MG63 (cell line): Measurements from ENCODE around the gene LY9. TPM values are rescaled to one million over a fixed set of nuclear protein-coding genes. Genes with fewer than 3 reads are reported as not detected.
"Not testable (repeated sequence)": the region's sequence is repeated elsewhere in the genome, so short reads cannot be mapped to it uniquely, and the experiment has no call there.

Source experiments
- DNase-seq: peaks from one replicate; pipeline ENCODE4 v3.0.0-alpha.2; 2020
- H3K27me3 ChIP-seq: fragments of 250-450 bp; sonication (Bioruptor Pico); 2 replicates; pipeline ENCODE4 v1.5.1; 2020; ENCODE audit warnings: mild to moderate bottlenecking, moderate library complexity
- H3K36me3 ChIP-seq: fragments of 250-450 bp; sonication (Bioruptor Pico); 2 replicates; pipeline ENCODE4 v1.5.1; 2020; ENCODE audit warnings: mild to moderate bottlenecking, moderate library complexity
- H3K4me3 ChIP-seq: fragments of 250-450 bp; sonication (Bioruptor Pico); 2 replicates; pipeline ENCODE4 v1.5.1; 2020; ENCODE audit warnings: mild to moderate bottlenecking, moderate library complexity
- H3K9me3 ChIP-seq: fragments of 250-450 bp; sonication (Bioruptor Pico); 2 replicates; pipeline ENCODE4 v1.5.1; 2020; ENCODE audit warnings: mild to moderate bottlenecking, moderate library complexity
- total RNA-seq: library from RNA; depleted of rRNA; stranded (reverse); fragments of >200 nt; shearing (Covaris generic); gene quantifications from 2 replicates; pipeline ENCODE4 v1.2.3, GENCODE V29; 2014; ENCODE audit warnings: low replicate concordance; rRNA removed

Gene LY9
- total RNA-seq, 1 experiment from 2014 or later: not detected

DNA sequence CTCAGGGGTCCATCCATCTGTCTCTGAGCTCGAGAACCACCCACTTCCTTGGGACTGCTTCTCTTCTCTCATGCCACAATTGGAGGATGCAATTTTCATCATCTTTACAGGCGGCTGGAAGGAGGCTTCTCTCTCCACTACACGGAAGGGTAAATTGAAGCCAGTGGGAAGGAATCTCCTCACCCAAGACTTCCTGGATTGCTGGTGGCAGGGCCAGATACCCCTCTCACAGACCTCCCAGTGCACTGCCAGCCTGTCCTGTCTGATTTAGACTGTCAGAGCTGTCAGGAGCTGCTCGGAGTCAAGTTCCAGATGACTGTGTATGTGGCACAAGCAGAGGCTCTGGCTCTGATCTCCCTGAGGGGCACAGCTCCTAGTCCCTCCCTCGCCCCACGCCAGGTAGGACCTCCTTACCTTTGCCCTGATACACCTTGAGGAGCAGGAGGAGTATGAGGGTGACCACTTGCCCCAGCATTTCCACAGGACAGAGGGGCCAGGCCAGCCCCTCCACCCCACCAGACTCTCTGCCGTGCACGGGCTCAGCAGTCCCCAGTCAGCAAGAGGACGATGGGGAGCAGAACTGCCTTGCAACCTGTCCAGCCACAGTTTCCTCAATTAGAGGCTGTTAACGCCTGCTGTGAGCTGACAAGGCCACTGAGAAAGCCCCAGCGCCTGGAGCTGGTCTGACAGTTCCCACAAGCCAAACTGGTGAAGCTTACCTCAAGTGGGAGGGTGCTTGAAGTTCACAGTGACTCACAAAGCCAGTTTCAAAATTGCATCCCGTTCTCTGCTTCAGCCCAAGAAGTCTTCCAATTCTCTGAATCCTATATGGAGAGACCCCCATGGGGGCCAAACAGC lies 66.5 kb downstream of the LY9 start, which contains the start of gene CD244:
Gene CD244, minus strand, starts transcription at position 685 of the 858 bp plus-strand sequence. Its CDS starts 210 bp downstream, at position 475.
- H3K27me3 ChIP-seq: no peaks in the 10 kb centered on the region
- DNase-seq: no peak
- H3K36me3 ChIP-seq: no peaks in the 10 kb centered on the region
- no peak within 1 kb of the TSS for H3K4me3 ChIP-seq
- no peaks in the 10 kb centered on the region for H3K9me3 ChIP-seq

DNA sequence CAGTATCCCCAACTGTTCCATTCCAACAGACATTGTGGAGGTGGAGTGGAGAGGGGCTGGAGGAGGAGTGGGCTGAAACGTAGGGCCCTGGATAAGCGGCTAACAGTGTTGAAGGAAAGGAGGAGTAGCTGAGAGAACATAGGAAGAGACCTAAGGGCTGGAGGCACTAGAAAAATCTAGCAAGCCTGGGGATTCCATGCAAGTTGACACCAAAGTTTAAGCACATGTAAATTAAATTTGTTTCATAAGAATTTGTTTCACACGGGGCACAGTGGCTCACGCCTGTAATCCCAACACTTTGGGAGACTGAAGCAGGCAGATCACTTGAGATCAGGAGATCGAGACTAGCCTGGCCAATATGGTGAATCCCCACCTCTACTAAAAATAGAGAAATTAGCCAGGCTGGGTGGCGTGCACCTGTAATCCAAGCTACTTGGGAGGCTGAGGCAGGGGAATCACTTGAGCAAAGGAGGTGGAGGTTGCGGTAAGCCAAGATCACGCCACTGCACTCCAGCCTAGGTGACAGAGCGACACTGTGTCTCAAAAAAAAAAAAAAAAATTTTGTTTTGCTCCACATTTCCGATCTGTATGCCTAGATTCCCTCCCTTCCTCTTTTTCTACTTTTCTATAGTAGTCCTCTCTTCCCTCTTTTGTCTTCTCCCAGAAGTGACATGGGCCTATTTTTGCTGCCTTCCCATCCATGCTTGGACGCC lies 67.2 kb downstream of the LY9 start:
- no peaks in the 10 kb centered on the region for H3K9me3 ChIP-seq
- no peak for DNase-seq
- H3K4me3 ChIP-seq: no peak overlapping the region
- no peaks in the 10 kb centered on the region for H3K36me3 ChIP-seq
- H3K27me3 ChIP-seq: no peaks in the 10 kb centered on the region

DNA sequence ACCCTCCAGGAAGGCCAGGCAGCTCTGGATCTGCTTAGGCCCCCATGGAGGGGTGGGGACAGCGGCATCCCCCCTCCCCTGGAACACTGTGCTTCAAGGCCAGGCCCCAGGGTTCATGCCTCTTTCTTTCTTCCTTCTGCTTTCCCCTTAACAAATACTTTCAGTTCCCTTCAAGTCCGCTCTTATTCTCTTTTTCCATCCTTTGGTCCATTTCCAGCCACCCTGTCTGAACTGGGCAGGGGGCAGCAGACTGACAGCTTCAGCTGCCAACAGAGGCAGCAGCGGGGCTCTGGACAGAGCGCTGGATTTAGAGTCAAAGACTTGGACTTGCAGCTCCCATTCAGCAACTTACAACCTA lies 67.8 kb downstream of the LY9 start:
- H3K9me3 ChIP-seq: no peaks in the 10 kb centered on the region
- no peak overlapping the region for H3K4me3 ChIP-seq
- H3K36me3 ChIP-seq: no peaks in the 10 kb centered on the region
- no peak for DNase-seq
- H3K27me3 ChIP-seq: no peaks in the 10 kb centered on the region

- H3K4me3 ChIP-seq: no peak overlapping the region
- H3K27me3 ChIP-seq: no peaks in the 10 kb centered on the region
- DNase-seq: no peak
- H3K9me3 ChIP-seq: no peaks in the 10 kb centered on the region
- no peaks in the 10 kb centered on the region for H3K36me3 ChIP-seq
These were observed 68.2 kb downstream of the LY9 start for GRCh38 chr1:160864173-160864572.

- Histone ChIP-seq H3K36me3 (no peaks in the 10 kb centered on the region), H3K9me3 (no peaks in the 10 kb centered on the region), H3K4me3 (no peak overlapping the region), H3K27me3 (no peaks in the 10 kb centered on the region)
- no peak for DNase-seq
These were observed 69.4 kb downstream of the LY9 start for GRCh38 chr1:160865337-160865736.

- no peak for DNase-seq
- no peaks in the 10 kb centered on the region for H3K36me3 ChIP-seq
- H3K27me3 ChIP-seq: no peaks in the 10 kb centered on the region
- no peaks in the 10 kb centered on the region for H3K9me3 ChIP-seq
- no peak overlapping the region for H3K4me3 ChIP-seq
These were observed 70.2 kb downstream of the LY9 start for GRCh38 chr1:160866001-160866694.

- Histone ChIP-seq H3K4me3 (no peak overlapping the region), H3K9me3 (no peaks in the 10 kb centered on the region), H3K36me3 (no peaks in the 10 kb centered on the region), H3K27me3 (no peaks in the 10 kb centered on the region)
- DNase-seq: no peak
These were observed 70.8 kb downstream of the LY9 start for GRCh38 chr1:160866695-160867260.

- not testable (repeated sequence) for DNase-seq, H3K27me3 ChIP-seq, H3K9me3 ChIP-seq, H3K36me3 ChIP-seq, H3K4me3 ChIP-seq
These were observed 71.7 kb downstream of the LY9 start for GRCh38 chr1:160867651-160868050.

GRCh38 chr1:160868141-160868540 lies 72.2 kb downstream of the LY9 start:
- Histone ChIP-seq H3K9me3 (no peaks in the 10 kb centered on the region), H3K36me3 (no peaks in the 10 kb centered on the region), H3K27me3 (peaks cover 4% of the 10 kb centered on the region; the same call in 1 of the 2 replicates), H3K4me3 (no peak overlapping the region)
- DNase-seq: no peak

DNA sequence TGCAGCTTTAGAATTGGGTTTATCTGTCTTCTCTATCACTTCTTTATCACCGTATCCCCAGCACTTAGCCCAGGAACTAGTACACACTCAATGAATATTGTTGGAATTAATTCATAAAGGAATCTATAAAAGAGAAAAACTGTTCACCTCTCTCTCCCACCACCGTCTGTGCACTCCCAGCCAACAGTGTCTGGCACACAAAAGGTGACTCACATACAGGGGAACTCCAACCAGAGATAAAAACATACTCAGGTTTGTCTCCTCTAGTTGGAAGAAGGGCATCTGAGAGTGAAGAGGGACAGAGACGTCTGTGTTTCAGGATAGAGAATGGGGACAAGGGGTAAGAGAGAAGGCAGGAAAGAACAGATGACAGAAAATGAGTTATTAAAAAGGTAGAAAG lies 79.0 kb downstream of the LY9 start:
- no peaks in the 10 kb centered on the region for H3K36me3 ChIP-seq
- peaks cover 8% of the 10 kb centered on the region; the same call in 1 of the 2 replicates for H3K27me3 ChIP-seq
- no peaks in the 10 kb centered on the region for H3K9me3 ChIP-seq
- no peak overlapping the region for H3K4me3 ChIP-seq
- DNase-seq: no peak

- H3K9me3 ChIP-seq, H3K4me3 ChIP-seq, H3K36me3 ChIP-seq, H3K27me3 ChIP-seq, DNase-seq: not testable (repeated sequence)
These were observed 79.6 kb downstream of the LY9 start for GRCh38 chr1:160875591-160875990.

GRCh38 chr1:160876311-160876710 lies 80.3 kb downstream of the LY9 start:
- Histone ChIP-seq H3K4me3 (no peak overlapping the region), H3K27me3 (peaks cover 8% of the 10 kb centered on the region; the same call in 1 of the 2 replicates), H3K9me3 (no peaks in the 10 kb centered on the region), H3K36me3 (no peaks in the 10 kb centered on the region)
- DNase-seq: no peak

DNA sequence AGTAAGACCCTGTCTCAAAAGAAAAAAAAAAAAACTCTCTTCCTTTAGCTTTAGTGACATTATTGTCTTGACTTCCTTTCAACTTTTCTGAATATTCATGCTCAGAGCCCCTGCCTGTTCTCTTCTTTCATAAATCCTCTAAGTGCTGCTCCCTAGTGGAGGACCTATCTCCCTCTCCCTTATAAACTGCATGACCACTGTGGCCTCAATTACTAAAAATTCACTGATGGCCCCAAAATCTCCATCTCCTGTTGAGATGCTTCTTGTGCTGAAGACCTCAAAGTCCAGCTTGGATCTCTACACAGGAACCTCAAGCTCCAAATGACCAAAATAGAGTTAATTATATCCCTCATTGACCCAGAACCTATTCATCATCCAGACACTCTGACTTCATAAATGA lies 81.2 kb downstream of the LY9 start:
- Histone ChIP-seq H3K27me3 (peaks cover 8% of the 10 kb centered on the region; the same call in 1 of the 2 replicates), H3K9me3 (no peaks in the 10 kb centered on the region), H3K36me3 (no peaks in the 10 kb centered on the region), H3K4me3 (no peak overlapping the region)
- DNase-seq: no peak

Other genes starting within 250 kb of the LY9 start
- gene CD84, start 216.7 kb upstream of the LY9 start, total RNA-seq: not detected in 2 replicates
- gene SLAMF1, start 149.1 kb upstream of the LY9 start, total RNA-seq: not detected in 2 replicates
- not detected in 2 replicates for gene CD48, start 84.4 kb upstream of the LY9 start, total RNA-seq
- gene SLAMF7, start 56.9 kb upstream of the LY9 start, total RNA-seq: not detected in 2 replicates
- gene CD244, start 66.7 kb downstream of the LY9 start, total RNA-seq: not detected in 2 replicates
- not detected in 2 replicates for gene ITLN1, start 89.0 kb downstream of the LY9 start, total RNA-seq
- not detected in 2 replicates for gene ITLN2, start 158.6 kb downstream of the LY9 start, total RNA-seq
- 0.22 and 1.7 TPM in 2 replicates for gene F11R, start 225.0 kb downstream of the LY9 start, total RNA-seq
- not detected in 2 replicates for gene TSTD1, start 242.8 kb downstream of the LY9 start, total RNA-seq
- 102 and 103 TPM in 2 replicates for gene USF1, start 249.8 kb downstream of the LY9 start, total RNA-seq